HG03095 (cell line): ENCODE results near the gene MRLN.
"Not testable (repeated sequence)": the region's sequence is repeated elsewhere in the genome, so short reads cannot be mapped to it uniquely, and the experiment has no call there.

Source experiments
- ATAC-seq: cut with Tn5 transposase; IDR thresholded peaks from one replicate; pipeline ENCODE4 v1.9.1; 2021; ENCODE audit warnings: moderate library complexity; ENCODE audit not compliant: unreplicated experiment

Gene MRLN

GRCh38 chr10:59748834-59749233, 4.4 kb downstream of the MRLN start:
- ATAC-seq, result no peak

GRCh38 chr10:59745163-59745650, 8.0 kb downstream of the MRLN start:
- no peak for ATAC-seq

GRCh38 chr10:59744762-59745161, 8.5 kb downstream of the MRLN start:
- not testable (repeated sequence) for ATAC-seq

GRCh38 chr10:59744156-59744555, 9.1 kb downstream of the MRLN start:
- ATAC-seq, result not testable (repeated sequence)

DNA sequence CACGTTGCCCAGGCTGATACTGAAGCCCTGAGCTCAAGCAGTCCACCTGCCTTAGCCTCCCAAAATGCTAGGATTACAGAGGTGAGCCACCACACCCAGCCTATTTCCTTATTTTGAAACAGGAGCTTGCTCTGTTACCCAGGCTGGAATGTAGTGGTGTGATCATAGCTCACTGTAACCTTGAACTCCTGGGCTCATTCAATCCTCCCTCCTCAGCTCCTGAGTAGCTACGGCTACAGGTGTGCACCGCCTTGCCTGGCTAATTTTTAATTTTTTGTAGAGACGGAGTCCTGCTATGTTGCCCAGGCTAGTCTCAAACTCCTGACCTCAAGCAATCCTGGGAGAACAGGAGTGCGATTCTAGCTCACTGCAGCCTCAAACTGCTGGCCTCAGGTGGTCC, 11.7 kb downstream of the MRLN start:
- ATAC-seq, result no peak

- ATAC-seq, result no peak
These were observed 12.2 kb downstream of the MRLN start for GRCh38 chr10:59741048-59741447.

- no peak for ATAC-seq
These were observed 16.5 kb downstream of the MRLN start for GRCh38 chr10:59736749-59737148.

- ATAC-seq, result no peak
These were observed 18.0 kb downstream of the MRLN start for GRCh38 chr10:59735296-59735695.

DNA sequence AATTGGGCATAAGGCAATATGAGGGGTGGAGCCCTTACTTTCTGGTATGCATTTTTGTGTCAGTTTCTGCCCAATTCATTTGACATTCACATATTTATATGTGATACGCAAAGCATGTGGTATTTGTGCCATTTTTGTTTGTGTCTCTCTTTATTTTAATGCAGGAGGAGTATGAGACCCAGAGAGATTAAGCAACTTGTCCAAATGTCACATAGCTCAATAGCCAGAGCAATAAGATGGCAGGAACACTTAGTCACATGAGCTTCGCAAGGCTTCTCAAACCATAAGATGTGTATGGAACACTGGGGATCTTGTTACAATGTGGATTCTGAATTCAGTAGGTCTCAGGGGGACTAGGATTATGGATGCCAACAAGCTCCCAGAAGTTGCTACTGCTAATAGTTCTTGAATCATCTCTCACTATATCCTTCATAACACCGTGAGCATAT, 19.2 kb downstream of the MRLN start:
- ATAC-seq, result no peak

DNA sequence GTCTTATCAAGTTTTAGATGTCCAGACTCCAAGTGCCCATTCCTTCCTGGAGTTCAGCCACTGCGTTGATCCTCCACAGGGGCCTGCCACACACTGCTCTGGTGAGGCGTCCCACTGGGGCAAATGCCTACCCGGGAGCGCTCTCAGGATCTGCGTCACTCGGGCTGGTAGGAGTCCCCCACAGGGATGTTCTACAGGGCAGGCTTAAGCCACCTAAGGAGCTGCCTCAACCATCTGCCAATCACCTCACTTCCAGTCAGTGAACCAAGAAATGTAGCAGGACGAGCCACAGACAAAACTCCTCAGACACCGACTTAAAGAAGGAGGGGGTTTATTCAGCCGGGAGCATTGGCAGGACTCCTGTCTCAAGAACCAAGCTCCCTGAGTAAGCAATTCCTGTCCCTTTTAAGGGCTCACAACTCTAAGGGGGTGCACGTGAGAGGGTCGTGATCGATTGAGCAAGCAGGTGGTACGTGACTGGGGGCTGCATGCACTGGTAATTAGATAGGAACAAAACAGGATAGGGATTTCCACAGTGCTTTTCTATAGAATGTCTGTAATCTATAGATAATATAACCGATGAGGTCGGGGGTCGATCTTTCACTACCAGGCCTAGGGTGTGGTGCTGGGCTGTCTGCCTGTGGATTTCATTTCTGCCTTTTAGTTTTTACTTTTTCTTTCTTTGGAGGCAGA, 19.8 kb downstream of the MRLN start:
- ATAC-seq, result not testable (repeated sequence)

GRCh38 chr10:59732849-59733248, 20.4 kb downstream of the MRLN start:
- ATAC-seq, result not testable (repeated sequence)

DNA sequence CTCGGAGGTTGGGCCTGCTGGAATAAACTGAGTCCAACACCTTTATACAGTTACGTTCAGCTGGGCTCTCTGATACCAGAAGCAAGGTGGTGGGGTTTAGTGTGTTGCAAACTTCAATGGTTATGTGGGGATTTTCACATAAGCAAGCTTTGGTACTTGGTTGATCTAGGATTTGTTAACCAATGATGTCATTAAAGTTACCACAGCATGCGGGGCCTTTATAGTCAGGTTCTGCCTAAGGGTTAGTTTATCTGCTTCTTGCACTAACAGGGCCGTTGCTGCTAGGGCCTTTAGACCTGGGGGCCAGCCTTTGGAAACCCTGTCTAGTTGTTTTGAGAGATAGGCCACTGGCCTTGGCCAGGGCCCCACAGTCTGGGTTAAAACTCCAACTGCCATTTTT, 24.1 kb downstream of the MRLN start:
- not testable (repeated sequence) for ATAC-seq

- no peak for ATAC-seq
These were observed 28.9 kb downstream of the MRLN start for GRCh38 chr10:59724098-59724938.

DNA sequence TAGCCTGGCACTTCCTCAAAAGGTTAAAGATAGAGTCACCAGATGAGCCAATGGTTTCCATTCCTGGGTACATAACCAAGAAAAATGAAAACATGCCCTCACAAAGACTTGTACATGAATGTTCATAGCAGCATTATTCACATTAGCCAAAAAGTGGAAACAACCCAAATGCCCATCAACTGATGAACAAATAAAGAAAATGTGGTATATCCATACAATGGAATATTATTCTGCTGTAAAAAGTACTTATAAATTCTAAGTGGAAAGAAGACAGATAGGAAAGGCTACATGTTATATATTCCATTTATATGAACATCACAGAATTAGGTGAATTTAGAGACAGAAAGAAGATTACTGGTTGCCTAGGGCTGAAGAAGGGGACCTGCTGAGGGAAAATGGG, 32.9 kb downstream of the MRLN start:
- ATAC-seq, result no peak

- no peak for ATAC-seq
These were observed 33.9 kb downstream of the MRLN start for GRCh38 chr10:59719374-59719773.

DNA sequence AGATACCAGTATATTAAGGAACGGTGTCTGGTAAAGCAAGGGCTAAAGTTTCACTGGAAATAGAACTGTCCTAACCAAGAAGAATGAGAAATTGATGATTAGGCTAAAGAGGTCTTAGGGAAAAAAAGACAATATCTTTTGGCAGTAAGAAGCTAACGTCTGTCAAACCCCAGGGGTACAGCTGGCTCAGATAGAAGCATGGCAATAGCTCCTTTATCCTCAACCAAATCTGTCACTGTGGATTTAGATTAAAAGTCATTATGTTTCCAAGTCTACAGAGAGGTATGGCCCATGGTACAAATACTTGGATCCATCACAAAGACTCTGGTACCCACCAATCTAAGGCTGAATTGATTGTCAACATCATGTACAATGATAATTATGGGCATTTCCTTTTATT, 35.0 kb downstream of the MRLN start:
- ATAC-seq, result no peak

DNA sequence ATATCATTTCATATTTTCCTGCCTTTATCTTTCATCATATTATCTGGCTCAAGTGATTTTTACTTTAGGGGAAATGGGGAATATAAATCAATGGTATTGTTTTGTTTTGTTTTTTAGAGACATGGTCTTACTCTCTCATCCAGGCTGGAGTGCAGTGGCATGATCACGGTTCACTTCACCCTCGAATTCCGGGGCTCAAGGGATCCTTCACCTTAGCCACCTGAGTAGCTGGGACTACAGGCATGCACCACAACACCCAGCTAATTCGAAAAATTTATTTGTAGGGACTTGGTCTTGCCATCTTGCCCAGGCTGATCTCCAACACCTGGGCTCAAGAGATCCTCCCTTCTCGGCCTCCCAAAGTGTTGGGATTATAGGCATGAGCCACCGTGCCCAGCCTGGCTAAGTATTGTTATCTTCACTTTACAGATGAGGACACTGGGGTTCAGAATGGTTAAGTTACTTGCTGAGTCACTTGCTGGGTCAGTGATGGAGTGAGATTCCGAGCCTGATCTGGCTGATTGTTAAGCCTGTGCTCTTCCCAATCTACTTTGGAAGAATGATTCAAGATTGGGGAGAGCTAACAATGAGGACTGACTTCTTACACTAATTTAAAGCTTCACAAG, 39.9 kb downstream of the MRLN start:
- ATAC-seq, result no peak

DNA sequence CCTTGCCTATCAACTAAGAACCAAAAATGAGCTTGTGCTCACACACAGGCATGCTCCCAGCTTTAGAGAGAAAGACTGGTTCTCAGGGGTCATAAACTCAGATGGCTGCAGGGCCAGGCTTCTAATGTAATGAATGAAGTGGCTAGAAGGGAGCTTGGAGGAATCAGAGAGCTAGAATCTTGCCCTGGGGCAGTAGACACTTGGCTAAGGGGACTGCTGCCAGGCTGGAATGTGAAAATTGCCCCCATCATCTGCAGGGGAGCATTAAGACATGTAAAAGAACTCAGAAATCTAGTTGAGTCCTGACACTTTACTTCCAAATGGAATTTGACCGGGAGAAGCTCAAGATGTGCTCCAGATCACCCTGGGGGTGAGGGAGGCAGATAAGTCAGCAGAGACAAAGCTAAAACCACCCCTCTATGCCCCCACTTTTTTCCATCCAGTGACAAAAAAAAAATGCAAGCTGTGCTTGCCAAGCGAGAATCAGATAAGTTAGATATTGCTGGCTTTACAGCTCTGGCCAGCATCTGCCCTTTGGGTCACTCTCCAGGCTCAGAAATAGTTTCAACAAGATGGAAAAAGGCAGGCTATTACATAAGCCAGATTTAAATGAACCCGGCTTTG, 41.3 kb downstream of the MRLN start:
- no peak for ATAC-seq

DNA sequence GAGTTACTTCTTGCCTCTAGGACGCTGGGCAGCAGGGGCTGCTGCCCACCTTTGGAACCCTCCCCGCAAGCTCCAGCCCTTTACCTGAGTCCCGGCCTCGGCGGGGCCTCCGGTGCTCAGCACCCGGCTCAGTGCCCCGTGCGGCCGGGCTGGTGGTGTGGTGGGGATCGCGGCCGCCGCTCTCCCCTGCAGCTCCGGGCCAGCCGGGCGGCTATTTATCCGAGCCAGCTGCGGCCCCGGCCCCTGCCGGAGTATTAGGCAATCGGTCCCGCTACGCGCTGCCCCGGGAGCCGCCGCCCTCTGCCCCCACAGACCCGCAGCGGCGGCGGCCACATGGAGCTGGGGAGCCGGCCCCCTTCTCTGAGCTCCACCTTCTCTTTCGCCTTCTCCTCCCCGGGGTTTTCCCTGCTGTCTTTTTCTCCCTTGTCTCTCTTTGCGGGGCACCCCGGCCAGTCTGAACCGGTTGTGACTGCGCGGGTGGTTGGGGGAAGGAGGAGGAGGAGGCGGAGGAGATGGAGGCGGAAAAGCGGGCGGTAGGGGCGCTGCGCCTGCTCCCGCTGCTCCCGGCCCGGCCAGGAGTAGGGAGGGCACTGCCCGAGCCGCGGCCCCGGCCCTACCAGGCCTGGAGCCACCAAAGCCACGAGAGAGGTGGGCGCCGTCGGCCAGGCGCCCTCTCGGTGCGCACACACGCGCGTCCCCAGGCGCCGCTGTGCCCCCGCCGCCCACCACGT, 43.7 kb downstream of the MRLN start, which contains the start of gene SLC16A9:
TSS of gene SLC16A9 (minus strand) at position 456 of the 731 bp plus-strand sequence. CDS start 25,559 bp downstream, outside the sequence.
- peak; percentile 90 for ATAC-seq

- no peak for ATAC-seq
These were observed 44.4 kb downstream of the MRLN start for GRCh38 chr10:59708816-59709394.
